ENCODE results near the gene FBXO27.
A peak's percentile ranks its signal among the peaks of the same experiment; 100 is the strongest.
"Not testable (repeated sequence)": the region's sequence is repeated elsewhere in the genome, so short reads cannot be mapped to it uniquely, and the experiment has no call there.

The FBXO27 gene

GRCh38 chr19:39070888-39071287, 38.5 kb upstream of the FBXO27 start:
- Histone ChIP-seq H3K27ac (ENCODE audit: insufficient read depth in 1 of 2, low read depth in 1 of 2, low read length in 2 of 2, poor library complexity in 1 of 2, severe bottlenecking in 2 of 2) (no peak overlapping the region), H3K4me1 (ENCODE audit: control extremely low read depth in 1 of 4, control insufficient read depth in 4 of 4, insufficient read depth in 4 of 4, low read length in 3 of 4) (peaks cover 0 to 13% (median 8%) of the 10 kb centered on the region in 4 experiments), H3K36me3 (ENCODE audit: control insufficient read depth in 4 of 4, insufficient read depth in 4 of 4, low read length in 3 of 4) (no peaks in the 10 kb centered on the region), H3K4me3 (ENCODE audit: control insufficient read depth in 1 of 7, extremely low read depth in 1 of 7, insufficient read depth in 4 of 7, low read depth in 2 of 7, low read length in 6 of 7) (no peak overlapping the region), H3K27me3 (replicated peaks in 2 of 5; ENCODE audit: control insufficient read depth in 4 of 5, insufficient read depth in 5 of 5, low read length in 4 of 5) (no peaks in the 10 kb centered on the region), H3K9me3 (ENCODE audit: control extremely low read depth in 1 of 5, control insufficient read depth in 4 of 5, insufficient read depth in 2 of 5, low read depth in 1 of 5, low read length in 4 of 5) (no peaks in the 10 kb centered on the region)
- WGBS (ENCODE audit: insufficient coverage), result 97% methylated on average over 4 of the region's 5 CpGs
- ChIA-PET CTCF (interaction anchor here (1.5 to 2.1 kb wide), 2 partner anchors 9 to 19 kb away, joined by 3 to 10 read pairs; no protein-coding TSS in a partner anchor), POLR2A (no interaction called here)
- no peak for DNase-seq

GRCh38 chr19:39068259-39068658, 35.9 kb upstream of the FBXO27 start:
- DNase-seq; H3K36me3 ChIP-seq (ENCODE audit: control insufficient read depth in 4 of 4, insufficient read depth in 4 of 4, low read length in 3 of 4); H3K27me3 ChIP-seq (replicated peaks in 2 of 5; ENCODE audit: control insufficient read depth in 4 of 5, insufficient read depth in 5 of 5, low read length in 4 of 5); H3K4me3 ChIP-seq (ENCODE audit: control insufficient read depth in 1 of 7, extremely low read depth in 1 of 7, insufficient read depth in 4 of 7, low read depth in 2 of 7, low read length in 6 of 7); H3K9me3 ChIP-seq (ENCODE audit: control extremely low read depth in 1 of 5, control insufficient read depth in 4 of 5, insufficient read depth in 2 of 5, low read depth in 1 of 5, low read length in 4 of 5); H3K27ac ChIP-seq (ENCODE audit: insufficient read depth in 1 of 2, low read depth in 1 of 2, low read length in 2 of 2, poor library complexity in 1 of 2, severe bottlenecking in 2 of 2); H3K4me1 ChIP-seq (ENCODE audit: control extremely low read depth in 1 of 4, control insufficient read depth in 4 of 4, insufficient read depth in 4 of 4, low read length in 3 of 4); POLR2A ChIA-PET: not testable (repeated sequence)
- WGBS (ENCODE audit: insufficient coverage), result 96% methylated on average over 4 of the region's 6 CpGs
- CTCF ChIA-PET, result interaction anchor here (3.1 kb wide), 1 partner anchor 15 kb away, joined by 9 read pairs; no protein-coding TSS in a partner anchor

GRCh38 chr19:39067104-39067503, 34.8 kb upstream of the FBXO27 start:
- Histone ChIP-seq H3K9me3 (ENCODE audit: control extremely low read depth in 1 of 5, control insufficient read depth in 4 of 5, insufficient read depth in 2 of 5, low read depth in 1 of 5, low read length in 4 of 5) (no peaks in the 10 kb centered on the region), H3K4me3 (ENCODE audit: control insufficient read depth in 1 of 7, extremely low read depth in 1 of 7, insufficient read depth in 4 of 7, low read depth in 2 of 7, low read length in 6 of 7) (no peak overlapping the region), H3K27ac (ENCODE audit: insufficient read depth in 1 of 2, low read depth in 1 of 2, low read length in 2 of 2, poor library complexity in 1 of 2, severe bottlenecking in 2 of 2) (no peak overlapping the region), H3K36me3 (ENCODE audit: control insufficient read depth in 4 of 4, insufficient read depth in 4 of 4, low read length in 3 of 4) (no peaks in the 10 kb centered on the region), H3K4me1 (ENCODE audit: control extremely low read depth in 1 of 4, control insufficient read depth in 4 of 4, insufficient read depth in 4 of 4, low read length in 3 of 4) (no peaks in the 10 kb centered on the region), H3K27me3 (replicated peaks in 2 of 5; ENCODE audit: control insufficient read depth in 4 of 5, insufficient read depth in 5 of 5, low read length in 4 of 5) (no peaks in the 10 kb centered on the region)
- no peak for DNase-seq
- CTCF ChIA-PET, result interaction anchor here (3.1 kb wide), 1 partner anchor 16 kb away, joined by 9 read pairs; no protein-coding TSS in a partner anchor
- 92% methylated on average over 3 of the region's 4 CpGs for WGBS (ENCODE audit: insufficient coverage)
- POLR2A ChIA-PET, result interaction anchor here (0.6 kb wide), 1 partner anchor 24 kb away, joined by 4 read pairs; no protein-coding TSS in a partner anchor

GRCh38 chr19:39065928-39066327, 33.6 kb upstream of the FBXO27 start:
- no CpG with 5 or more reads among the region's 3 CpGs for WGBS (ENCODE audit: insufficient coverage)
- Histone ChIP-seq H3K9me3 (ENCODE audit: control extremely low read depth in 1 of 5, control insufficient read depth in 4 of 5, insufficient read depth in 2 of 5, low read depth in 1 of 5, low read length in 4 of 5) (no peaks in the 10 kb centered on the region), H3K27ac (ENCODE audit: insufficient read depth in 1 of 2, low read depth in 1 of 2, low read length in 2 of 2, poor library complexity in 1 of 2, severe bottlenecking in 2 of 2) (no peak overlapping the region), H3K4me3 (ENCODE audit: control insufficient read depth in 1 of 7, extremely low read depth in 1 of 7, insufficient read depth in 4 of 7, low read depth in 2 of 7, low read length in 6 of 7) (no peak overlapping the region), H3K36me3 (ENCODE audit: control insufficient read depth in 4 of 4, insufficient read depth in 4 of 4, low read length in 3 of 4) (no peaks in the 10 kb centered on the region), H3K27me3 (replicated peaks in 2 of 5; ENCODE audit: control insufficient read depth in 4 of 5, insufficient read depth in 5 of 5, low read length in 4 of 5) (no peaks in the 10 kb centered on the region), H3K4me1 (ENCODE audit: control extremely low read depth in 1 of 4, control insufficient read depth in 4 of 4, insufficient read depth in 4 of 4, low read length in 3 of 4) (peaks cover 0 to 8% (median 0%) of the 10 kb centered on the region in 4 experiments)
- DNase-seq, result no peak
- POLR2A ChIA-PET, result no interaction called here
- CTCF ChIA-PET, result interaction anchor here (3.1 kb wide), 1 partner anchor 17 kb away, joined by 9 read pairs; no protein-coding TSS in a partner anchor

GRCh38 chr19:39064405-39064804, 32.1 kb upstream of the FBXO27 start:
- POLR2A ChIA-PET, result no interaction called here
- no peaks in the 10 kb centered on the region for H3K27me3 ChIP-seq (replicated peaks in 2 of 5; ENCODE audit: control insufficient read depth in 4 of 5, insufficient read depth in 5 of 5, low read length in 4 of 5)
- WGBS (ENCODE audit: insufficient coverage), result 100% methylated on average over 5 of the region's 6 CpGs
- H3K4me3 ChIP-seq (ENCODE audit: control insufficient read depth in 1 of 7, extremely low read depth in 1 of 7, insufficient read depth in 4 of 7, low read depth in 2 of 7, low read length in 6 of 7), result no peak overlapping the region
- no peak for DNase-seq
- no peaks in the 10 kb centered on the region for H3K36me3 ChIP-seq (ENCODE audit: control insufficient read depth in 4 of 4, insufficient read depth in 4 of 4, low read length in 3 of 4)
- no peak overlapping the region for H3K27ac ChIP-seq (ENCODE audit: insufficient read depth in 1 of 2, low read depth in 1 of 2, low read length in 2 of 2, poor library complexity in 1 of 2, severe bottlenecking in 2 of 2)
- H3K9me3 ChIP-seq (ENCODE audit: control extremely low read depth in 1 of 5, control insufficient read depth in 4 of 5, insufficient read depth in 2 of 5, low read depth in 1 of 5, low read length in 4 of 5), result no peaks in the 10 kb centered on the region
- CTCF ChIA-PET, result interaction anchor here (1.6 kb wide), 1 partner anchor 9 kb away, joined by 4 read pairs; no protein-coding TSS in a partner anchor
- peaks cover 0 to 8% (median 0%) of the 10 kb centered on the region in 4 experiments for H3K4me1 ChIP-seq (ENCODE audit: control extremely low read depth in 1 of 4, control insufficient read depth in 4 of 4, insufficient read depth in 4 of 4, low read length in 3 of 4)

- DNase-seq, result peak in 2 of 3 donors; percentile 57 to 62
- POLR2A ChIA-PET, result no interaction called here
- peaks cover 0 to 8% (median 0%) of the 10 kb centered on the region in 4 experiments for H3K4me1 ChIP-seq (ENCODE audit: control extremely low read depth in 1 of 4, control insufficient read depth in 4 of 4, insufficient read depth in 4 of 4, low read length in 3 of 4)
- no peak overlapping the region for H3K4me3 ChIP-seq (ENCODE audit: control insufficient read depth in 1 of 7, extremely low read depth in 1 of 7, insufficient read depth in 4 of 7, low read depth in 2 of 7, low read length in 6 of 7)
- H3K9me3 ChIP-seq (ENCODE audit: control extremely low read depth in 1 of 5, control insufficient read depth in 4 of 5, insufficient read depth in 2 of 5, low read depth in 1 of 5, low read length in 4 of 5), result no peaks in the 10 kb centered on the region
- 55% methylated on average over 4 of the region's 4 CpGs for WGBS (ENCODE audit: insufficient coverage)
- CTCF ChIA-PET, result interaction anchor here (1.5 kb wide), 1 partner anchor 14 kb away, joined by 3 read pairs; no protein-coding TSS in a partner anchor
- H3K36me3 ChIP-seq (ENCODE audit: control insufficient read depth in 4 of 4, insufficient read depth in 4 of 4, low read length in 3 of 4), result no peaks in the 10 kb centered on the region
- no peaks in the 10 kb centered on the region for H3K27me3 ChIP-seq (replicated peaks in 2 of 5; ENCODE audit: control insufficient read depth in 4 of 5, insufficient read depth in 5 of 5, low read length in 4 of 5)
- H3K27ac ChIP-seq (ENCODE audit: insufficient read depth in 1 of 2, low read depth in 1 of 2, low read length in 2 of 2, poor library complexity in 1 of 2, severe bottlenecking in 2 of 2), result no peak overlapping the region
Observed at GRCh38 chr19:39060171-39060570, 27.8 kb upstream of the FBXO27 start.

- no peaks in the 10 kb centered on the region for H3K9me3 ChIP-seq (ENCODE audit: control extremely low read depth in 1 of 5, control insufficient read depth in 4 of 5, insufficient read depth in 2 of 5, low read depth in 1 of 5, low read length in 4 of 5)
- no peak overlapping the region for H3K27ac ChIP-seq (ENCODE audit: insufficient read depth in 1 of 2, low read depth in 1 of 2, low read length in 2 of 2, poor library complexity in 1 of 2, severe bottlenecking in 2 of 2)
- CTCF ChIA-PET, result no interaction called here
- H3K36me3 ChIP-seq (ENCODE audit: control insufficient read depth in 4 of 4, insufficient read depth in 4 of 4, low read length in 3 of 4), result no peaks in the 10 kb centered on the region
- H3K27me3 ChIP-seq (replicated peaks in 2 of 5; ENCODE audit: control insufficient read depth in 4 of 5, insufficient read depth in 5 of 5, low read length in 4 of 5), result no peaks in the 10 kb centered on the region
- POLR2A ChIA-PET, result no interaction called here
- H3K4me1 ChIP-seq (ENCODE audit: control extremely low read depth in 1 of 4, control insufficient read depth in 4 of 4, insufficient read depth in 4 of 4, low read length in 3 of 4), result peaks cover 0 to 8% (median 0%) of the 10 kb centered on the region in 4 experiments
- no peak overlapping the region for H3K4me3 ChIP-seq (ENCODE audit: control insufficient read depth in 1 of 7, extremely low read depth in 1 of 7, insufficient read depth in 4 of 7, low read depth in 2 of 7, low read length in 6 of 7)
- no peak for DNase-seq
Observed at GRCh38 chr19:39059302-39059701, 27.0 kb upstream of the FBXO27 start.

Data from common myeloid progenitor, CD34-positive (primary cell).